ENCODE data around the gene ZNF654.

- TF ChIP-seq ARNT (IDR thresholded peaks at IDR 0.05) (no peak), FOXK2 (IDR thresholded peaks at IDR 0.05) (no peak), HDGF (IDR thresholded peaks at IDR 0.05; ENCODE audit: borderline replicate concordance) (no peak), SUZ12 (IDR thresholded peaks at IDR 0.05) (no peak), TARDBP (IDR thresholded peaks at IDR 0.05) (no peak), PKNOX1 (IDR thresholded peaks at IDR 0.05) (no peak)
Observed at GRCh38 chr3:88180398-88180999, 121.4 kb downstream of the ZNF654 start.
